Parathyroid adenoma (tissue), 2 donors: ENCODE measurements around the gene NWD2.

Experiments
- H2AFZ ChIP-seq: fragments of 300-600 bp; sonication (generic); one replicate; pipeline ENCODE4 v1.7.0; 2017; ENCODE audit warnings: antibody characterized with exemption, mild to moderate bottlenecking
- H3K27ac ChIP-seq: fragments of 300-600 bp; sonication (generic); one replicate; pipeline ENCODE4 v1.7.0; 2017
- H3K27me3 ChIP-seq: fragments of 300-600 bp; sonication (generic); one replicate; pipeline ENCODE4 v1.7.0; 2017; ENCODE audit warnings: low read length; ENCODE audit not compliant: control insufficient read depth, insufficient read depth
- H3K36me3 ChIP-seq: fragments of 300-600 bp; sonication (generic); one replicate; pipeline ENCODE4 v1.7.0; 2017; ENCODE audit warnings: low read length; ENCODE audit not compliant: control insufficient read depth, insufficient read depth
- H3K4me1 ChIP-seq: fragments of 300-600 bp; sonication (generic); one replicate; pipeline ENCODE4 v1.7.0; 2017; ENCODE audit warnings: control low read depth
- H3K4me2 ChIP-seq: fragments of 300-600 bp; sonication (generic); one replicate; pipeline ENCODE4 v1.7.0; 2017; ENCODE audit warnings: low read length
- H3K4me3 ChIP-seq: fragments of 300-600 bp; sonication (generic); one replicate; pipeline ENCODE4 v1.7.0; 2017; ENCODE audit warnings: low read depth, low read length
- H3K79me2 ChIP-seq: fragments of 300-600 bp; sonication (generic); one replicate; pipeline ENCODE4 v1.7.0; 2017; ENCODE audit warnings: control low read depth
- H3K9ac ChIP-seq: fragments of 300-600 bp; sonication (generic); one replicate; pipeline ENCODE4 v1.7.0; 2017; ENCODE audit warnings: mild to moderate bottlenecking
- H3K9me3 ChIP-seq: fragments of 300-600 bp; sonication (generic); one replicate; pipeline ENCODE4 v1.7.0; 2017; ENCODE audit warnings: low read length; ENCODE audit not compliant: control insufficient read depth
- TF ChIP-seq, protein P1 (sequence below): fragments of 300-600 bp; sonication (generic); IDR thresholded peaks from one replicate; pipeline ENCODE4 v1.7.0; 2017; ENCODE audit warnings: antibody characterized with exemption, mild to moderate bottlenecking
- donor health status: primary hyperparathyroidism.

The NWD2 gene

GRCh38 chr4:37358748-37359147 is 114.2 kb downstream of the NWD2 start:
- Histone ChIP-seq H3K27me3 (no peaks in the 10 kb centered on the region), H3K27ac (no peak overlapping the region), H3K4me3 (no peak overlapping the region), H3K9ac (no peak overlapping the region), H3K36me3 (no peaks in the 10 kb centered on the region), H3K4me1 (no peaks in the 10 kb centered on the region), H3K79me2 (no peaks in the 10 kb centered on the region), H3K9me3 (no peaks in the 10 kb centered on the region), H3K4me2 (no peak overlapping the region), H2AFZ (no peak overlapping the region)
- TF ChIP-seq, protein P1, sequence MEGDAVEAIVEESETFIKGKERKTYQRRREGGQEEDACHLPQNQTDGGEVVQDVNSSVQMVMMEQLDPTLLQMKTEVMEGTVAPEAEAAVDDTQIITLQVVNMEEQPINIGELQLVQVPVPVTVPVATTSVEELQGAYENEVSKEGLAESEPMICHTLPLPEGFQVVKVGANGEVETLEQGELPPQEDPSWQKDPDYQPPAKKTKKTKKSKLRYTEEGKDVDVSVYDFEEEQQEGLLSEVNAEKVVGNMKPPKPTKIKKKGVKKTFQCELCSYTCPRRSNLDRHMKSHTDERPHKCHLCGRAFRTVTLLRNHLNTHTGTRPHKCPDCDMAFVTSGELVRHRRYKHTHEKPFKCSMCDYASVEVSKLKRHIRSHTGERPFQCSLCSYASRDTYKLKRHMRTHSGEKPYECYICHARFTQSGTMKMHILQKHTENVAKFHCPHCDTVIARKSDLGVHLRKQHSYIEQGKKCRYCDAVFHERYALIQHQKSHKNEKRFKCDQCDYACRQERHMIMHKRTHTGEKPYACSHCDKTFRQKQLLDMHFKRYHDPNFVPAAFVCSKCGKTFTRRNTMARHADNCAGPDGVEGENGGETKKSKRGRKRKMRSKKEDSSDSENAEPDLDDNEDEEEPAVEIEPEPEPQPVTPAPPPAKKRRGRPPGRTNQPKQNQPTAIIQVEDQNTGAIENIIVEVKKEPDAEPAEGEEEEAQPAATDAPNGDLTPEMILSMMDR: no peak

- no peaks in the 10 kb centered on the region for H3K36me3 ChIP-seq
- no peak overlapping the region for H3K27ac ChIP-seq
- TF ChIP-seq, protein P1: no peak
- no peaks in the 10 kb centered on the region for H3K79me2 ChIP-seq
- H3K4me3 ChIP-seq: no peak overlapping the region
- H3K4me1 ChIP-seq: no peaks in the 10 kb centered on the region
- H3K9me3 ChIP-seq: no peaks in the 10 kb centered on the region
- H2AFZ ChIP-seq: no peak overlapping the region
- no peak overlapping the region for H3K9ac ChIP-seq
- no peak overlapping the region for H3K4me2 ChIP-seq
- H3K27me3 ChIP-seq: no peaks in the 10 kb centered on the region
Measured at GRCh38 chr4:37359261-37359660, 114.7 kb downstream of the NWD2 start.

DNA sequence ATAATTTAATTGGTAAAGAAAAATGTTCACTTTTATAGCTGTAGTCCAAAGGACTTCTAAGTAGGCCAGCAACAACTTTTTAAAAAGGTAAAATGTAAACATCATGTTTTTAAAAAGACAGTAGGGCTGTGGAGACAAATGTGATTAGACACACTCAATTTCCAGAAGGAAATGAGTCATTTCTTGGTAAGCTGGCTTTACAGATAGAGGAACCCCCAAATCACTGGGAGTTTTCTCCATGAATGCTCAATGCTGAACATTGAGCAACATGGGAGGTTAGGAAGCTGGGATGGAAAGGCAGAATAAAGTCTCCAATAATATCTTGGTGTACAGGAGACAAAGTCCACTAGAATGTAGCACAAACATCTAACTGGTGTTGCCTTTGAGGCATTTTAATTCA is 121.3 kb downstream of the NWD2 start:
- no peak overlapping the region for H3K9ac ChIP-seq
- H3K27ac ChIP-seq: no peak overlapping the region
- TF ChIP-seq, protein P1: no peak
- no peaks in the 10 kb centered on the region for H3K36me3 ChIP-seq
- no peak overlapping the region for H3K4me3 ChIP-seq
- H3K9me3 ChIP-seq: no peaks in the 10 kb centered on the region
- no peak overlapping the region for H2AFZ ChIP-seq
- no peaks in the 10 kb centered on the region for H3K27me3 ChIP-seq
- no peak overlapping the region for H3K4me2 ChIP-seq
- no peaks in the 10 kb centered on the region for H3K79me2 ChIP-seq
- H3K4me1 ChIP-seq: no peaks in the 10 kb centered on the region

GRCh38 chr4:37367901-37368300 is 123.4 kb downstream of the NWD2 start:
- no peak overlapping the region for H2AFZ ChIP-seq
- H3K4me2 ChIP-seq: no peak overlapping the region
- TF ChIP-seq, protein P1: no peak
- H3K4me3 ChIP-seq: no peak overlapping the region
- H3K9ac ChIP-seq: no peak overlapping the region
- H3K36me3 ChIP-seq: no peaks in the 10 kb centered on the region
- H3K79me2 ChIP-seq: no peaks in the 10 kb centered on the region
- no peaks in the 10 kb centered on the region for H3K27me3 ChIP-seq
- no peaks in the 10 kb centered on the region for H3K4me1 ChIP-seq
- H3K27ac ChIP-seq: no peak overlapping the region
- no peaks in the 10 kb centered on the region for H3K9me3 ChIP-seq

- Histone ChIP-seq H3K4me3 (no peak overlapping the region), H3K36me3 (no peaks in the 10 kb centered on the region), H3K27me3 (no peaks in the 10 kb centered on the region), H3K9ac (no peak overlapping the region), H2AFZ (no peak overlapping the region), H3K9me3 (no peaks in the 10 kb centered on the region), H3K4me2 (no peak overlapping the region), H3K4me1 (no peaks in the 10 kb centered on the region), H3K79me2 (no peaks in the 10 kb centered on the region), H3K27ac (no peak overlapping the region)
- TF ChIP-seq, protein P1: no peak
Measured at GRCh38 chr4:37370052-37370451, 125.5 kb downstream of the NWD2 start.
